SU-DHL-6 (cell line): ENCODE data around the gene HSF5.

ENCODE experiments used
- H2AFZ ChIP-seq: fragments of 200-600 bp; sonication (generic); 2 replicates; pipeline ENCODE4 v1.6.1; 2014; ENCODE audit warnings: low read depth, mild to moderate bottlenecking, moderate library complexity, mixed read lengths, antibody characterized with exemption, low read length; ENCODE audit not compliant: severe bottlenecking
- H3F3A ChIP-seq: fragments of 200-600 bp; shearing (Covaris generic); 2 replicates; pipeline ENCODE4 v1.6.0; 2016; ENCODE audit warnings: antibody characterized with exemption, mild to moderate bottlenecking; ENCODE audit not compliant: insufficient read depth
- H3K27ac ChIP-seq: fragments of 200-600 bp; sonication (generic); 2 replicates; pipeline ENCODE4 v1.5.1; 2016; ENCODE audit warnings: low read depth, mild to moderate bottlenecking, low read length, moderate library complexity, mixed read lengths
- H3K27me3 ChIP-seq: fragments of 200-600 bp; sonication (generic), shearing (Covaris generic); 2 replicates; pipeline ENCODE4 v1.6.0; 2014; ENCODE audit warnings: mild to moderate bottlenecking, low read length
- H3K36me3 ChIP-seq: fragments of 200-600 bp; sonication (generic); 2 replicates; pipeline ENCODE4 v1.6.1; 2014; ENCODE audit warnings: mild to moderate bottlenecking, low read length, mixed read lengths
- H3K4me2 ChIP-seq: fragments of 300-600, 200-600 bp; shearing (Covaris generic), sonication (generic); 2 replicates; pipeline ENCODE4 v1.6.0; 2014; ENCODE audit warnings: low read length, low read depth, mild to moderate bottlenecking; ENCODE audit not compliant: poor library complexity, severe bottlenecking
- H3K4me3 ChIP-seq: fragments of 200-600 bp; sonication (generic); 2 replicates; pipeline ENCODE4 v1.5.1; 2014; ENCODE audit warnings: antibody characterized with exemption, low read length, mild to moderate bottlenecking, mixed read lengths; ENCODE audit not compliant: insufficient read depth, poor library complexity, severe bottlenecking
- H3K79me2 ChIP-seq: fragments of 200-600 bp; sonication (generic); 2 replicates; pipeline ENCODE4 v1.6.1; 2014; ENCODE audit warnings: mild to moderate bottlenecking, low read length, moderate library complexity; ENCODE audit not compliant: insufficient read depth
- H3K9ac ChIP-seq: fragments of 200-600 bp; sonication (generic); 2 replicates; pipeline ENCODE4 v1.7.0; 2014; ENCODE audit warnings: mild to moderate bottlenecking, low read length
- H3K9me2 ChIP-seq: fragments of 200-600 bp; sonication (generic); replicated peaks from 2 replicates; pipeline ENCODE4 v1.6.1; 2014; ENCODE audit warnings: low read length; ENCODE audit not compliant: insufficient read depth
- H3K9me3 ChIP-seq: fragments of 200-600 bp; sonication (generic); 2 replicates; pipeline ENCODE4 v1.6.1; 2014; ENCODE audit warnings: low read length, mixed read lengths; ENCODE audit not compliant: insufficient read depth
- H4K20me1 ChIP-seq: fragments of 200-600 bp; sonication (generic); 2 replicates; pipeline ENCODE4 v1.6.1; 2014; ENCODE audit warnings: low read depth, mild to moderate bottlenecking, antibody characterized with exemption, low read length, moderate library complexity, mixed read lengths
- CTCF ChIP-seq: fragments of 200-600 bp; sonication (generic); IDR thresholded peaks from one replicate; pipeline ENCODE4 v1.5.1; 2017; ENCODE audit warnings: antibody characterized with exemption, mild to moderate bottlenecking, low read length, moderate library complexity; ENCODE audit not compliant: insufficient read depth, poor library complexity, severe bottlenecking
- EZH2phosphoT487 ChIP-seq: fragments of 200-600 bp; sonication (generic), shearing (Covaris generic); conservative IDR thresholded peaks from 2 replicates; pipeline ENCODE4 v1.6.1; 2018; ENCODE audit warnings: mild to moderate bottlenecking, antibody characterized with exemption, low read length, moderate library complexity, mixed read lengths

Gene HSF5

GRCh38 chr17:58409432-58409831 lies 78.8 kb downstream of the HSF5 start:
- no peaks in the 10 kb centered on the region for H3F3A ChIP-seq
- no peak for TF ChIP-seq CTCF
- TF ChIP-seq EZH2phosphoT487, result no peak
- no peak overlapping the region for H3K9ac ChIP-seq
- H3K36me3 ChIP-seq, result no peaks in the 10 kb centered on the region
- no peaks in the 10 kb centered on the region for H3K27me3 ChIP-seq
- H2AFZ ChIP-seq, result no peak overlapping the region
- H4K20me1 ChIP-seq, result no peaks in the 10 kb centered on the region
- H3K79me2 ChIP-seq, result no peaks in the 10 kb centered on the region
- H3K4me2 ChIP-seq, result no peak overlapping the region
- no peak overlapping the region for H3K4me3 ChIP-seq
- no peak overlapping the region for H3K27ac ChIP-seq
- no peaks in the 10 kb centered on the region for H3K9me2 ChIP-seq
- H3K9me3 ChIP-seq, result no peaks in the 10 kb centered on the region

- no peaks in the 10 kb centered on the region for H4K20me1 ChIP-seq
- H3K4me2 ChIP-seq, result no peak overlapping the region
- H3K79me2 ChIP-seq, result no peaks in the 10 kb centered on the region
- H3F3A ChIP-seq, result no peaks in the 10 kb centered on the region
- no peaks in the 10 kb centered on the region for H3K9me3 ChIP-seq
- H3K27ac ChIP-seq, result no peak overlapping the region
- no peaks in the 10 kb centered on the region for H3K9me2 ChIP-seq
- H2AFZ ChIP-seq, result no peak overlapping the region
- TF ChIP-seq CTCF, result no peak
- no peak for TF ChIP-seq EZH2phosphoT487
- H3K9ac ChIP-seq, result no peak overlapping the region
- H3K36me3 ChIP-seq, result no peaks in the 10 kb centered on the region
- H3K27me3 ChIP-seq, result no peaks in the 10 kb centered on the region
- no peak overlapping the region for H3K4me3 ChIP-seq
These were observed 84.9 kb downstream of the HSF5 start for GRCh38 chr17:58403311-58403710.

- Histone ChIP-seq H3K27ac (no peak overlapping the region), H3K9me2 (no peaks in the 10 kb centered on the region), H3K9me3 (no peaks in the 10 kb centered on the region), H4K20me1 (no peaks in the 10 kb centered on the region), H3K9ac (no peak overlapping the region), H3K36me3 (no peaks in the 10 kb centered on the region), H2AFZ (no peak overlapping the region), H3K27me3 (no peaks in the 10 kb centered on the region), H3K79me2 (no peaks in the 10 kb centered on the region), H3K4me2 (no peak overlapping the region), H3F3A (no peaks in the 10 kb centered on the region), H3K4me3 (no peak overlapping the region)
- no peak for TF ChIP-seq CTCF
- TF ChIP-seq EZH2phosphoT487, result no peak
These were observed 85.5 kb downstream of the HSF5 start for GRCh38 chr17:58402679-58403078.

GRCh38 chr17:58402047-58402446 lies 86.2 kb downstream of the HSF5 start:
- Histone ChIP-seq H4K20me1 (no peaks in the 10 kb centered on the region), H3K36me3 (no peaks in the 10 kb centered on the region), H3K4me2 (no peak overlapping the region), H3K9me3 (no peaks in the 10 kb centered on the region), H3K27me3 (no peaks in the 10 kb centered on the region), H3F3A (no peaks in the 10 kb centered on the region), H3K9me2 (no peaks in the 10 kb centered on the region), H3K4me3 (no peak overlapping the region), H3K9ac (no peak overlapping the region), H3K79me2 (no peaks in the 10 kb centered on the region), H3K27ac (no peak overlapping the region), H2AFZ (no peak overlapping the region)
- TF ChIP-seq CTCF, result no peak
